Measurements from ENCODE around the gene LTBP1.

LTBP1 gene

GRCh38 chr2:33122726-33123125 lies 176.0 kb downstream of the LTBP1 start:
- DNase-seq, result no peak

GRCh38 chr2:33123216-33123615 lies 176.5 kb downstream of the LTBP1 start:
- DNase-seq, result no peak

- no peak for DNase-seq
Measured at GRCh38 chr2:33126552-33126951, 179.8 kb downstream of the LTBP1 start.

- no peak for DNase-seq
Measured at GRCh38 chr2:33126958-33127357, 180.2 kb downstream of the LTBP1 start.

GRCh38 chr2:33129263-33130053 lies 182.7 kb downstream of the LTBP1 start:
- DNase-seq, result no peak

GRCh38 chr2:33130054-33130447 lies 183.3 kb downstream of the LTBP1 start:
- DNase-seq, result no peak

GRCh38 chr2:33130544-33130943 lies 183.8 kb downstream of the LTBP1 start:
- no peak for DNase-seq

- DNase-seq, result no peak
Measured at GRCh38 chr2:33131111-33131510, 184.4 kb downstream of the LTBP1 start.

GRCh38 chr2:33131749-33132148 lies 185.0 kb downstream of the LTBP1 start:
- DNase-seq, result no peak

GRCh38 chr2:33133454-33133952 lies 186.8 kb downstream of the LTBP1 start:
- no peak for DNase-seq

- no peak for DNase-seq
Measured at GRCh38 chr2:33134086-33134771, 187.5 kb downstream of the LTBP1 start.

GRCh38 chr2:33134791-33135560 lies 188.2 kb downstream of the LTBP1 start:
- no peak for DNase-seq

- DNase-seq, result no peak
Measured at GRCh38 chr2:33135645-33136044, 188.9 kb downstream of the LTBP1 start.

GRCh38 chr2:33136056-33136455 lies 189.3 kb downstream of the LTBP1 start:
- no peak for DNase-seq

GRCh38 chr2:33136566-33136965 lies 189.8 kb downstream of the LTBP1 start:
- DNase-seq, result no peak

GRCh38 chr2:33137331-33137730 lies 190.6 kb downstream of the LTBP1 start:
- DNase-seq, result no peak

- no peak for DNase-seq
Measured at GRCh38 chr2:33139949-33140348, 193.2 kb downstream of the LTBP1 start.

GRCh38 chr2:33141476-33141875 lies 194.7 kb downstream of the LTBP1 start:
- DNase-seq, result no peak

GRCh38 chr2:33142810-33143209 lies 196.1 kb downstream of the LTBP1 start:
- no peak for DNase-seq

GRCh38 chr2:33144243-33144642 lies 197.5 kb downstream of the LTBP1 start:
- no peak for DNase-seq

- no peak for DNase-seq
Measured at GRCh38 chr2:33145459-33145858, 198.7 kb downstream of the LTBP1 start.

- DNase-seq, result no peak
Measured at GRCh38 chr2:33146102-33146501, 199.3 kb downstream of the LTBP1 start.

- no peak for DNase-seq
Measured at GRCh38 chr2:33153008-33153407, 206.3 kb downstream of the LTBP1 start.
